GM10266 (cell line): ENCODE measurements around the gene FHL5.
"Not testable (repeated sequence)": the region's sequence is repeated elsewhere in the genome, so short reads cannot be mapped to it uniquely, and the experiment has no call there.

ENCODE experiments used
- DNase-seq: peaks from one replicate; pipeline ENCODE4 v3.0.0; 2012; ENCODE audit errors: extremely low spot score
- CTCF ChIP-seq: IDR thresholded peaks from 2 replicates; pipeline ENCODE4 v1.5.1; 2012; ENCODE audit warnings: mild to moderate bottlenecking, low read depth; ENCODE audit not compliant: control insufficient read depth, insufficient read depth; ENCODE audit errors: missing control alignments

Gene FHL5

DNA sequence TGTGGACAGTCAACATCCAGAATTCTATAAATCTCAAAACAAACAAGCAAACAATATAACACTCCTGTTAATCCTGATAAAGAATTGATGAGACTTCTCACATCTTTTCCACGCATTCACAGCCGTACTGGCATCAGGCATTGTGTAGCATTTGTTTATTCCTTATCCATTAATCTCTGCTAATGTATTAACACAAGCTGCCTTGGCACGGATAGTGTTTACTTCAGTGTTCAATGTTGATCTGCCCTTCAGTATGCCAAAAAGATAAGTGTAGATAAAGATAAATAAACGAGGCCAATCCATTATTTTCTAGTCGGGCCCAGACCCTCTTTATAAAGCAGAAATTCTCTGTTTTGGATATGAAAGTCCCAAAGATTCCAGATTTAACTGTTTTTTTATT is 25.2 kb upstream of the FHL5 start:
- DNase-seq = no peak
- TF ChIP-seq CTCF = no peak

DNA sequence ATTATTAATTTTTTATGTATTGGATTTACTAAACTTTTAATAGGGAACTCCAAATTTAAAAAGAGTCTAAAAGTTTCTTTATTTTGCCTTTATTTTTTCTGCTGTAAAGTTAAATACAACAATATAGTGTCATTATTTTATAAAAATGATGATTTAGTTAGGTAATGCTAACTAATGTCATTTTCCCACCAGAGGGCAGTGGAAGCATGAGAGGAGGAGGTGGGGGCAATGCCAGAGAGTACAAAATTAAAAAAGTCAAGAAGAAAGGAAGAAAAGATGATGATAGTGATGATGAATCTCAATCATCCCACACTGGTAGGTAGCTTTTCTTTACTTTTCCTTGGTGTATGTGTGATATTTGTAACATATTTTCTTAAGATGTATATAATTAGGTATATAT is 20.2 kb upstream of the FHL5 start:
- peak; percentile 32 for TF ChIP-seq CTCF
- DNase-seq = no peak

DNA sequence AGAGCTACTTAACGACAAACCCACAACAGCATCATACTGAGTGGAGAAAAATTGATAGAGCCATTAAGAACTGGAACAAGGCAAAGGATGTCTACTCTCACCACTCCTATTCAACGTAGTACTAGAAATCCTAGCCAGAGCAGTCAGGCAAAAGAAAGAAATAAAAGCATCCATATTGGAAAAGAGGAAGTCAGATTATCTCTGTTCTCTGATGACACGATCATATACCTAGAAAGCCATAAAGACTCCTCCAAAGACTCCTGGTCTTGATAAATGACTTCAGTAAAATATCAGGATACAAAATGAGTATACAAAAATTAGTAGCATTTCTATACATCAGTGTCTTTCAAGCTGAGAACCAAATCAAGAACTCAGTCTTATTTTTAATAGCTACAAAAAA is 17.0 kb upstream of the FHL5 start:
- TF ChIP-seq CTCF = no peak
- DNase-seq = no peak

GRCh38 chr6:96547654-96548053 is 15.3 kb upstream of the FHL5 start:
- DNase-seq = no peak

DNA sequence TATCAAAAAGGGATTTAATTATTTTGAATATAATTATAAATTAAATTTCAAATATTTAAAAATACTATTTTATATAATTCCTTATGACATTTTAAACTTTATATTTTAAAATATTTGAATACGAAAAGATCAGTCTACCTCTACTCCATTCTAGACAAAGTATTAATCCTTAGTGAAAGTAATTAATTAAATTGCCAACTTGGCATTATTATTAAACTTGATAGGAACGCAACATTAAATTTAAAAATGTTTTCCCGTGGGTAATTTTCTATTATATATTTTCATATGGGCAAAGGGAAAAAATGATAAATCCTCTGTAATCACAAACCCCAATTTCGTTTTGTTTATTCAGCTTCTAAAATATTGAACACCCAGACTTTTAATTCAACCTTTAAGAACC is 8.4 kb upstream of the FHL5 start:
- no peak for DNase-seq
- TF ChIP-seq CTCF = no peak

More at GRCh38 chr6:96547654-96548053, 15.3 kb upstream of the FHL5 start:
- no peak for TF ChIP-seq CTCF

- DNase-seq = not testable (repeated sequence)
These were observed 3.2 kb upstream of the FHL5 start for GRCh38 chr6:96559740-96560139.

DNA sequence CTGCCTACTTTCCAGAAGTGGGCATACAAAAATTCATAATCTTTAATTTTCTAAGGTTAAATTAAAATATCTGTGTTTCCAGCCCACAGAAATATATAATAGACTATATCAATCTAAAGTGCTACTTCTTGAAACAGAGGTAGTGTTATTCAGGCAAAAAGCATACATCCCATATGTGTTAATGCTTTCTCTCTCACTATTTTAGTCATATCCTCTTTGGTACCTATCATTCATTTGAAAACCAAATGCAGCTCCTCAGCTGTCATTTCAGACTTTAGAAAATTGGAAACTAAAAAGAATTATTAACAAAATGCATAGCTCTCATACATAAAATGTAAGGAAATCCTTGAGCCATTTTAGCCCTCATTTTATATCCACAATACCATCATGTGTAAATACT is 925 bp downstream of the FHL5 start:
- TF ChIP-seq CTCF = no peak
- no peak for DNase-seq

DNA sequence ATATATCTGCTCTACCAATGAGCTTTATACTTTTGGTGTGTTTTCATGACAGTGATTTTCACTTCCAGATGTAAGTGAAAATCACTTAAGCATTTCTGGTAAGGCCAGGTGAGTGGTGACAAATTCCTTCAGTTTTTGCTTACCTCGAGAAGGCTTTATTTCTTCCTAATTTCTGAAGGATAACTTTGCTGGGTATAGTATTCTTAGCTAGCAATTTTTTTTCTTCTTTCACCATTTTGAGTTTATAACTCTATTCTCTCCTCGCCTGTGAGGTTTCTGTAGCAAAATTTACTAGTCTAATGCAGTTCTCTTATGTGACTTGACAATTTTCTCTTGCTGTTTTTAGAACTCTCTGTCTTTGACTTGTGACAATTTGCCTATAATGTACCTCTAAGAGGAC is 7.1 kb downstream of the FHL5 start:
- DNase-seq = no peak
- TF ChIP-seq CTCF = no peak
